Coronary artery (tissue), 2 donors: Measurements from ENCODE around the gene ZNF132.

ENCODE experiments used
- DNase-seq: peaks from one replicate; pipeline ENCODE4 v3.0.0-alpha.2; 2017; ENCODE audit warnings: low spot score
- H3K27ac ChIP-seq, 2 donors: fragments of 200-600 bp; sonication (generic); one replicate each; pipeline ENCODE4 v1.5.1; 2016 to 2019
- H3K4me3 ChIP-seq: fragments of 200-600 bp; sonication (generic); 2 replicates; pipeline ENCODE4 v1.5.1; 2016; ENCODE audit warnings: mild to moderate bottlenecking, moderate library complexity
- TF ChIP-seq, protein P1 (sequence below): fragments of 200-600 bp; sonication (generic); IDR thresholded peaks from one replicate; pipeline ENCODE4 v1.5.1; 2019; ENCODE audit warnings: antibody characterized with exemption

Gene ZNF132

DNA sequence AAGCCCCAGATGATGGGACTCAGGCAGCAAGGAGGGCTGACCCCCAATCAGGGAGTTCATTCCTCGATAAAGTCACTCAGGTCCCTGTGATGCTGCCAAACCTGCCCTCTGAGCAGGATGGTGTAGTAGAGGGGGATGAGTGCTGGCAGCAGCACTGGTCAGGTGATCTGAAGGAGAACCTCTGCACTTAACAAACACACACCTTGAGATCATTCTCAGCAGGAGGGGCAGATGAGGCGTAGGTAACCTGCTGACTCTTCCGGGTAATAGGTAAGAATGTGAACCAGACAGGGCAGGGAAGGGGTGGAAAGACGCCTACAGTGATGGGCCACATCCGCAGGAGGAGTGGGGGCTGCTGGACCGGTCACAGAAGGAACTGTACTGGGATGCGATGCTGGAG lies 39.4 kb upstream of the ZNF132 start:
- no peak overlapping the region for H3K4me3 ChIP-seq
- H3K27ac ChIP-seq, result no peak overlapping the region
- TF ChIP-seq, protein P1, sequence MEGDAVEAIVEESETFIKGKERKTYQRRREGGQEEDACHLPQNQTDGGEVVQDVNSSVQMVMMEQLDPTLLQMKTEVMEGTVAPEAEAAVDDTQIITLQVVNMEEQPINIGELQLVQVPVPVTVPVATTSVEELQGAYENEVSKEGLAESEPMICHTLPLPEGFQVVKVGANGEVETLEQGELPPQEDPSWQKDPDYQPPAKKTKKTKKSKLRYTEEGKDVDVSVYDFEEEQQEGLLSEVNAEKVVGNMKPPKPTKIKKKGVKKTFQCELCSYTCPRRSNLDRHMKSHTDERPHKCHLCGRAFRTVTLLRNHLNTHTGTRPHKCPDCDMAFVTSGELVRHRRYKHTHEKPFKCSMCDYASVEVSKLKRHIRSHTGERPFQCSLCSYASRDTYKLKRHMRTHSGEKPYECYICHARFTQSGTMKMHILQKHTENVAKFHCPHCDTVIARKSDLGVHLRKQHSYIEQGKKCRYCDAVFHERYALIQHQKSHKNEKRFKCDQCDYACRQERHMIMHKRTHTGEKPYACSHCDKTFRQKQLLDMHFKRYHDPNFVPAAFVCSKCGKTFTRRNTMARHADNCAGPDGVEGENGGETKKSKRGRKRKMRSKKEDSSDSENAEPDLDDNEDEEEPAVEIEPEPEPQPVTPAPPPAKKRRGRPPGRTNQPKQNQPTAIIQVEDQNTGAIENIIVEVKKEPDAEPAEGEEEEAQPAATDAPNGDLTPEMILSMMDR, result no peak
- no peak for DNase-seq

DNA sequence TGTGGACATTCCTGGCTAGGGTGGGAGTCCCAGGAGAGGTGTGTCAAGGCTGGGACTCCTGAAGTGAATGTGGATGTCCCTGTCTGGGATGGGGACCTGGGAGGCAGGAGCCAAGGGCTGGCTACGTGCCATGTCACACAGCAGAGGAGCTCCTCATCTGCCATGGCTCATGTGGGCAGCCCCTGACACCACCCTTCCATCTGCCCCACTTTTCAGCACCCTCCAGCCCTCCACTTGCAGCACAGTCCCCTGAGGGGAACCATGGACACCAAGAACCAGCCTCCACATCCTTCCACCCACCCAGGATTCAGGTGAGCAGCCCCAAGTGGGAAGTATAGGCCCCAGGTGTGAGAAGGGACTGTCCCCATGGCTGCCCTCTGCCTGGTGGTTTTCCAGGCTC lies 37.9 kb upstream of the ZNF132 start:
- Histone ChIP-seq H3K4me3 (no peak overlapping the region), H3K27ac (peak overlapping the region in 1 of 2 donors; percentile 93)
- DNase-seq, result no peak
- TF ChIP-seq, protein P1, result no peak

DNA sequence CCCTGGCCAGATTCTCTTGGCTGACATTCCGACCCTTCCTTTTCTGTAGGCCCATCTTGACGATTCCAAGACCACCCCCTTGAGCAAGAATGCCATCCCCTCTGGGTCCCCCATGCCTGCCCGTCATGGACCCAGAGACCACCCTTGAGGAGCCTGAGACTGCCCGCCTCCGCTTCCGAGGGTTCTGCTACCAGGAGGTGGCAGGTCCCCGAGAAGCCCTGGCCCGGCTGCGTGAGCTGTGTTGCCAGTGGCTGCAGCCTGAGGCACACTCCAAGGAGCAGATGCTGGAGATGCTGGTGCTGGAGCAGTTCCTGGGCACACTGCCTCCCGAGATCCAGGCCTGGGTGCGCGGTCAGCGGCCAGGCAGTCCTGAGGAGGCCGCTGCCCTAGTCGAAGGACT lies 37.2 kb upstream of the ZNF132 start:
- TF ChIP-seq, protein P1, result no peak
- peak overlapping the region; percentile 75 for H3K4me3 ChIP-seq
- peak overlapping the region; percentile 64 to 93 for H3K27ac ChIP-seq
- DNase-seq, result no peak

DNA sequence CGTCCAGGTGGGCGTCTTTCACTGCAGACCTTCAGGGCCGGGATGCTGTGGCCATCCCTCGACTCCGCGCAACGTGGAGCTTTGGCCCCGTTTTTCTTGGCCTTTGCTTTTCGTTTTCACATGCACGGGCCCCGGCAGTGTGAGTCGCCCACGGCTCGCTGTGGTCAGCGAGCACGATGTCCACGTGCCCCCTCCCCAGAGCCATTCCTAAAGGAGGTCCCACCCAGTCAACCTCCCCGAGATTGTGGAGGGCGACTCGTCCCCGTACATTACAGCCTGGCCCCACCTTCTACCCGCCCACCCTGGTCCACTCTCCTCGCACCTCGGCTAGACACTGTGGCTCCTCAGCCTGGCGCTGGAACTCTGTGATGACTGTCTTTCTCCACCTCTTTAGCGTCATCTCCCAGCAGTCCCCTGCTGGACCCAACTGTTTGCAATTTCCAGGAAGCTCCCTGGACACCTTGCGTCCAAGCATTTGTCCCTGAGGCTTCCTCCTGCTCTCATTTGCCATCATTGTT lies 36.6 kb upstream of the ZNF132 start:
- H3K4me3 ChIP-seq, result peak overlapping the region; percentile 75
- DNase-seq, result no peak
- TF ChIP-seq, protein P1, result no peak
- peak overlapping the region; percentile 64 to 93 for H3K27ac ChIP-seq

DNA sequence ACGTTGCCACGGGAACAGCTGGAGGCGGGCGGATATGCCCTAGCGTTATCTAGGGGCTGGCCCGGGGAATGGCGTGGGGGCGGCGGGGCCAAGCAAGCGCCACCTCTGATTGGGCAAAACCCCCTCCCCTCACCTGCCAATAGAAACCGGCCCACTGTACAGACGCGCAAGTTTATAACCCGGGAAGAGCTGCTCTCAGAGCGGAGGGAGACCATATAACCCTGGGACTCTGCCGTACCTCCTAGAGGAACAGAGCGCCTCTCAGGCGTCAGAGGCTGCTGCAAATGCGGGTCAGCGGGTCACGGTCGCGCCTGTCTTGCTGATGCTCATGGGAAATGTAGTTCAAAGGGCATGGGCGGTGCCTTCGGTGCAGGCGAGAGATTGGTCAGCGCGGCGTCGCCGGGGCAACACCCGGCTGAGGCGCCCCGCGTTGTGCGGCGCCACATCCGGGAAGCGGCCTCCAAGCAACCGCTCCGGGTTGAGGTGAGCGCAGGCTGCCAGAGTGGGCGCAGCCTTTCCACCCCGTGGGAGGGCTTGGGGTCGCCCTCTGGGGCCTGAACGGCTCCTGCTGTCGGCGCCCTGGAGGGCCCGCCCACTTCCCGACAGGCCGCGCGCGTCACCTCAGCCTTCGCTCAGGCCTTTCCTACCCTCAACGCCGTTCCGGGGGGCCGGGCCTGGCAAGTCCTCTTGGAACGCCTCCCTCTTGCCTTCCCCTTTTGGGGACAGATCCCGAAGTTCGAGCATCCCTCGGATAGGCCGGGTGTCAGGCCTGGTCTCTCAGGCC lies 36.0 kb upstream of the ZNF132 start, which contains the start of gene ZNF446:
TSS of gene ZNF446 (plus strand) at position 639 of the 784 bp plus-strand sequence. CDS start 867 bp downstream, outside the sequence.
- peak; percentile 99 for DNase-seq
- TF ChIP-seq, protein P1, result no peak
- Histone ChIP-seq H3K4me3 (peak within 1 kb of the TSS; percentile 75), H3K27ac (peak within 1 kb of the TSS; percentile 64 to 93)

DNA sequence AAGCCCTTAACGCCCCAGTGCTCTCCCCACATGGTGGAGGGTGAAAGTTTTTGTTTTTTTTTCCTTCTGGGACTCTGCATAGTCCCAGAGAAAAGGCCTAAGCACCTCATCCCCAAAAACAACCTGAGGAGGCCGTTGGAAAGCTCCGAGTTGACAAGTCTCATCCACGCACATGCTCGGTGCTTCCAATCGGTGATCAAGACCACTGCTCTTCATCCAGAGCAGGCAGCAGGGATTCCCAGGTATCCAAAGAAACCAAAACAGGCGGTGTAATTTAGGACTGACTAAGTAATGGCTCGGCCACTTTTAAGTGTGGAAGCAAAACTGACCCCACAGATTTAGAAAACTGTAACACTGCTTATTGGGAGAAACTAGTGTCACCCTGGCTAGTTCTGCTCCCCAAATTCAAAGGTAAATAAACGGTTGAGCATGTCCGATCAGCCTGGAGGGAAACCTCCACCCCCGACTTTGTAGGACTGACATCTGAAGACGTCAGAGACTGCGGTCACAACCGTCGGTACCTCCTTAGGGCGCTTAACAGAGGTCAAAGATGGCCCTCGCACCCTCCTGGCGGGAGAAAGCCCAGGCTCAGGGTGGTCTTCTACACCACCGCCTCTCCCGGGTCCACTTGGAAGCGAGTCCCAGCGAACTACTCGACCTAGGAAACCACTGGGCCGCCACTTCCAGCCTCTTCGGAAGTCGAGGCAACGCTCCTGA lies 35.2 kb upstream of the ZNF132 start:
- peak overlapping the region; percentile 75 for H3K4me3 ChIP-seq
- TF ChIP-seq, protein P1, result no peak
- no peak for DNase-seq
- peak overlapping the region; percentile 64 to 93 for H3K27ac ChIP-seq
